Measurements from ENCODE around the gene TMEM37. TPM values are rescaled to one million over a fixed set of nuclear protein-coding genes. Genes with fewer than 3 reads are reported as not detected.

Gene TMEM37
- total RNA-seq, 1 experiment from 2014 or later: 4.2 TPM

DNA sequence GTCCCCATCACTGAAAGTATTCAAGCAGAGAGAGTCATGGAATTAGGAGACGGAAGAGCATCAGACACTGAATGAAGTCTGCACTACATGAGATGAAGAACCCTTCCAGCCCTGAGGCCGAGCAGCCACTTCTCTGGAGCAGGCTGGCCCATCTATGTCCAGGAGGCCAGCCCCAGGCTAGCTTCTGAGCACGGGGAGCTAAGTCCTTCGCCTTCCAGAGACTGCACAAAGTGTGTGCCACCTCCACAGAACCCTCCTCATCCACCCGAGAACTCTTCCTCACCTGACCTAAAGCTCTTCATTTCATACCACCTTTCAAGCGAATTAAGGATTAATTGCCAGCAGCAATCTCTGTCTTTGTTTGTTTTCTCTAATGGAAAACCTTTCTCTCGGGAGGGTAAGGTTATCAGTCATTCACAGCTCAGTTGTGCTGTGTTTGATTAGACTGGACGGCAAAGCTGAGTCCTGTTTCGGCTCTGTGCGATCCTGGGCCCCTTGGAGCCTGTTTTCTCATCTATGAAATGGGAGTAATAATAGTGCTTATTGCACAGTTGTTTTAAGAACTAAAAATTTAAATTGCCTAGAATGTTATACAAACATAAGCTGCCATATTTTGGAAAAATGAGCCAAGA is 54.7 kb downstream of the TMEM37 start:
- no peaks in the 10 kb centered on the region for H4K20me1 ChIP-seq (ENCODE audit: control insufficient read depth, insufficient read depth, insufficient read length)
- H2BK120ac ChIP-seq (ENCODE audit: low read depth, low read length, poor library complexity, severe bottlenecking): no peak overlapping the region
- no peak overlapping the region for H2BK12ac ChIP-seq (ENCODE audit: insufficient read length, low read depth, low read length)
- no peak overlapping the region for H4K5ac ChIP-seq (ENCODE audit: insufficient read length, low read depth, low read length)
- Mint-ChIP-seq H3K36me3 (ENCODE audit: insufficient read depth in 1 of 3, low read depth in 3 of 3) (no peaks in the 10 kb centered on the region), H3K9me3 (no peaks in the 10 kb centered on the region; a peak in 1 of 5 replicates), H3K27ac (no peak overlapping the region; a peak in 1 of 7 replicates), H3K27me3 (ENCODE audit: low read depth) (peaks cover 1% of the 10 kb centered on the region), H3K4me1 (peaks cover 12 to 38% of the 10 kb centered on the region in 2 experiments), H3K4me3 (no peak overlapping the region)
- no peak overlapping the region for H3K4ac ChIP-seq (ENCODE audit: low read depth, low read length)
- H2AK5ac ChIP-seq (ENCODE audit: insufficient read length, low read length): no peak overlapping the region
- H3K4me1 ChIP-seq (ENCODE audit: insufficient read depth, low read length): no peaks in the 10 kb centered on the region; the same call in 1 of the 2 replicates
- no CpG with 5 or more reads among the region's 10 CpGs for whole genome bisulfite sequencing (ENCODE audit: extremely low coverage, insufficient read length, low lambda C conversion rate)
- H3K79me1 ChIP-seq (ENCODE audit: insufficient read depth, low read depth, low read length, poor library complexity, severe bottlenecking): no peaks in the 10 kb centered on the region
- H3K4me2 ChIP-seq (ENCODE audit: insufficient read depth, insufficient read length, low read length): no peak overlapping the region
- TF ChIP-seq CTCF (conservative IDR thresholded peaks at IDR 0.05): no peak
- H3K23ac ChIP-seq (ENCODE audit: insufficient read length, low read depth, low read length): no peak overlapping the region
- no peak overlapping the region for H2BK20ac ChIP-seq (ENCODE audit: low read depth, low read length, poor library complexity, severe bottlenecking)
- H3K56ac ChIP-seq (ENCODE audit: insufficient read length, low read depth, low read length): no peak overlapping the region
- H2BK15ac ChIP-seq (ENCODE audit: low read depth, low read length): no peak overlapping the region
- DNase-seq: no peak
- H3K27me3 ChIP-seq (ENCODE audit: insufficient read depth, low read length): no peaks in the 10 kb centered on the region
- H3K23me2 ChIP-seq (ENCODE audit: insufficient read length, low read depth, low read length, poor library complexity, severe bottlenecking): no peaks in the 10 kb centered on the region
- no peak overlapping the region for H3K18ac ChIP-seq (ENCODE audit: insufficient read length, low read depth, low read length)
- no peak overlapping the region for H3T11ph ChIP-seq (ENCODE audit: low read length)
- H2BK5ac ChIP-seq (ENCODE audit: insufficient read length, low read length): no peak overlapping the region
- no peak overlapping the region for H3K27ac ChIP-seq (ENCODE audit: insufficient read length, low read depth, low read length)
- H2AFZ ChIP-seq (ENCODE audit: low read length): no peak overlapping the region
- H3K9ac ChIP-seq (ENCODE audit: extremely low read depth, insufficient read length, low read length): no peak overlapping the region
- no peak overlapping the region for H3K14ac ChIP-seq (ENCODE audit: insufficient read depth, low read length)
- no peaks in the 10 kb centered on the region for H3K9me3 ChIP-seq (ENCODE audit: control insufficient read depth, low read depth, low read length)
- no peaks in the 10 kb centered on the region for H3K79me2 ChIP-seq (ENCODE audit: insufficient read depth, low read length)
- no peak overlapping the region for H4K91ac ChIP-seq (ENCODE audit: insufficient read length, low read depth, low read length)
- H4K8ac ChIP-seq (replicated peaks; ENCODE audit: insufficient read length, low read depth, low read length): no peak overlapping the region
